Heart left ventricle (tissue), 16 donors: ENCODE data around the gene UBE4B. TPM values are rescaled to one million over a fixed set of nuclear protein-coding genes. Genes with fewer than 3 reads are reported as not detected.

Source experiments
- ATAC-seq, 4 donors: fragments of 200-7000 bp; cut with Tn5 transposase; one replicate each; pipeline ENCODE4 v1.9.1; 2020 to 2022; ENCODE audit warnings: moderate library complexity in 4 of 4, mild to moderate bottlenecking in 3 of 4, moderate number of reproducible peaks in 1 of 4
- DNase-seq, 5 donors: peaks; one replicate each; pipeline ENCODE4 v3.0.0-alpha.2; 2020
- H3K27ac ChIP-seq, 12 donors: fragments of 200-600 bp; sonication (generic) in 4 of 12; one replicate each; pipeline versions ENCODE4 v1.5.0 to v1.8.0; 2016 to 2022; ENCODE audit warnings: mild to moderate bottlenecking in 2 of 12
- H3K27me3 ChIP-seq, 9 donors: fragments of 200-600 bp; sonication (generic) in 2 of 9; one replicate each; pipeline versions ENCODE4 v1.5.1 to v1.8.0; 2016 to 2022; ENCODE audit warnings: mild to moderate bottlenecking in 3 of 9
- H3K36me3 ChIP-seq, 9 donors: fragments of 200-600 bp; sonication (generic) in 2 of 9; one replicate each; pipeline versions ENCODE4 v1.5.0 to v1.8.0; 2018 to 2022; ENCODE audit warnings: mild to moderate bottlenecking in 2 of 9
- H3K4me1 ChIP-seq, 12 donors: fragments of 200-600 bp; sonication (generic) in 4 of 12; one replicate each; pipeline versions ENCODE4 v1.5.0 to v1.8.0; 2016 to 2022; ENCODE audit warnings: mild to moderate bottlenecking in 3 of 12
- H3K4me3 ChIP-seq, 12 donors: fragments of 200-600 bp; sonication (generic) in 4 of 12; one replicate each; pipeline versions ENCODE4 v1.5.0 to v1.8.0; 2017 to 2022; ENCODE audit warnings: mild to moderate bottlenecking in 9 of 12, moderate library complexity in 4 of 12
- H3K9me3 ChIP-seq, 12 donors: fragments of 200-600 bp; sonication (generic) in 4 of 12; one replicate each; pipeline versions ENCODE4 v1.5.0 to v1.8.0; 2016 to 2022; ENCODE audit warnings: mild to moderate bottlenecking in 1 of 12
- POLR2A ChIP-seq, 2 donors: fragments of 450-650 bp; IDR thresholded peaks; one replicate each; pipeline ENCODE4 v1.6.1; 2017; ENCODE audit warnings: antibody characterized with exemption in 2 of 2, mild to moderate bottlenecking in 2 of 2, moderate library complexity in 2 of 2
- WGBS, 4 donors: extraction: QIAGEN DNeasy Blood & Tissue Kit in 2 of 4; methylation state at CpG; one replicate each; pipeline versions ENCODE4 v1.1.5 to v1.1.7; 2013 to 2018; 5-methylcytosine and 5-hydroxymethylcytosine counted together
- intact Hi-C, 10 donors: fragments of 100-400 bp; cut with DNase I; formaldehyde crosslinking; loops; one replicate each; pipeline versions ENCODE4 v1.11.1 to v1.14.2; 2022
- polyA plus RNA-seq, 2 donors: library from polyadenylated mRNA; stranded (reverse); fragments of 200-250 nt; gene quantifications; one replicate each; pipeline ENCODE4 v1.2.3, GENCODE V29; 2013
- total RNA-seq, 9 donors: library from RNA; depleted of rRNA in 2 of 9; stranded (reverse); fragments of >200 nt in 2 of 9; fragmentation: NEBNext Ultra II Directional in 3 of 9; extraction: Animal tissue kit (Norgen Biotek cat#: 25700) in 3 of 9; gene quantifications; one replicate each; pipeline versions ENCODE4 v1.1.0 to v1.2.4, GENCODE V29; 2016 to 2023
- TF ChIP-seq, protein P1 (sequence below), 12 donors: fragments of 200-600 bp; sonication (generic) in 4 of 12; IDR thresholded peaks; one replicate each; pipeline versions ENCODE4 v1.5.0 to v1.8.0; 2018 to 2022; ENCODE audit warnings: antibody characterized with exemption in 12 of 12, mild to moderate bottlenecking in 5 of 12
- donor health status: ischemic (EF 13 %, LVEDD 7.1; RV severe dilation, severe dysfunction).
- donor health status: healthy with polysubstance abuse.
- donor health status: DM: no; HTN: yes; CAD: no.
- donor health status: DM: no; HTN: no; CAD: no.
- donor health status: ischemic (EF 25% LVEDD 6.9; RV normal size, moderate dysfunction).
- donor health status: ischemic (EF 25% LVEDD 5.7; RV mildly dilated, moderate dysfunction).
- donor health status: healthy.
- donor health status: DM: yes; HTN: yes; CAD: no.
- donor health status: ischemic (EF 35%, LVEDD 5.7; RV mildly dilated, moderate dysfunction).
- donor health status: nonischemic (EF 11% LVEDD 7.7; RV severe dilation, severe dysfunction).
- donor health status: DM: yes; HTN: yes; CAD: no.
- donor health status: PGD.
- donor health status: ischemic (EF 29% LVEDD 5.4; RV normal size, mild dysfunction).
- donor health status: nonischemic (EF 23%, LVEDD 6.1; RV moderate dilation, normal function).

The UBE4B gene
- total and polyA plus RNA-seq, 11 donors: 18.5 to 132 (median 67.3) TPM

GRCh38 chr1:10087210-10087609 is 54.5 kb downstream of the UBE4B start:
- H3K4me3 ChIP-seq: no peak overlapping the region
- no peak for ATAC-seq

GRCh38 chr1:10101929-10102328 is 69.2 kb downstream of the UBE4B start:
- ATAC-seq: no peak
- no peak overlapping the region for H3K4me3 ChIP-seq
- H3K4me1 ChIP-seq: peaks cover 0 to 12% (median 0%) of the 10 kb centered on the region in 12 donors
- no peaks in the 10 kb centered on the region for H3K27me3 ChIP-seq
- intact Hi-C loops: loop anchor here in 1 of 10 donors (10.0 kb wide), 1 partner anchor 47 kb away; no protein-coding TSS in a partner anchor
- peaks cover 0 to 97% (median 82%) of the 10 kb centered on the region in 9 donors for H3K36me3 ChIP-seq
- H3K27ac ChIP-seq: no peak overlapping the region
- DNase-seq: no peak
- TF ChIP-seq, protein P1, sequence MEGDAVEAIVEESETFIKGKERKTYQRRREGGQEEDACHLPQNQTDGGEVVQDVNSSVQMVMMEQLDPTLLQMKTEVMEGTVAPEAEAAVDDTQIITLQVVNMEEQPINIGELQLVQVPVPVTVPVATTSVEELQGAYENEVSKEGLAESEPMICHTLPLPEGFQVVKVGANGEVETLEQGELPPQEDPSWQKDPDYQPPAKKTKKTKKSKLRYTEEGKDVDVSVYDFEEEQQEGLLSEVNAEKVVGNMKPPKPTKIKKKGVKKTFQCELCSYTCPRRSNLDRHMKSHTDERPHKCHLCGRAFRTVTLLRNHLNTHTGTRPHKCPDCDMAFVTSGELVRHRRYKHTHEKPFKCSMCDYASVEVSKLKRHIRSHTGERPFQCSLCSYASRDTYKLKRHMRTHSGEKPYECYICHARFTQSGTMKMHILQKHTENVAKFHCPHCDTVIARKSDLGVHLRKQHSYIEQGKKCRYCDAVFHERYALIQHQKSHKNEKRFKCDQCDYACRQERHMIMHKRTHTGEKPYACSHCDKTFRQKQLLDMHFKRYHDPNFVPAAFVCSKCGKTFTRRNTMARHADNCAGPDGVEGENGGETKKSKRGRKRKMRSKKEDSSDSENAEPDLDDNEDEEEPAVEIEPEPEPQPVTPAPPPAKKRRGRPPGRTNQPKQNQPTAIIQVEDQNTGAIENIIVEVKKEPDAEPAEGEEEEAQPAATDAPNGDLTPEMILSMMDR (IDR thresholded peaks at IDR 0.05): no peak
- no peak for TF ChIP-seq POLR2A (IDR thresholded peaks at IDR 0.05)
- H3K9me3 ChIP-seq: no peaks in the 10 kb centered on the region

More at GRCh38 chr1:10087210-10087609, 54.5 kb downstream of the UBE4B start:
- Histone ChIP-seq H3K4me1 (peaks cover 0 to 22% (median 3%) of the 10 kb centered on the region in 12 donors), H3K27ac (no peak overlapping the region), H3K9me3 (peaks cover 0 to 4% (median 0%) of the 10 kb centered on the region in 12 donors), H3K27me3 (no peaks in the 10 kb centered on the region), H3K36me3 (peaks cover 0 to 14% (median 0%) of the 10 kb centered on the region in 9 donors)
- DNase-seq: no peak
- TF ChIP-seq POLR2A (IDR thresholded peaks at IDR 0.05): no peak
- TF ChIP-seq, protein P1 (IDR thresholded peaks at IDR 0.05): no peak
- intact Hi-C loops: no loop called here

- Histone ChIP-seq H3K4me3 (no peak overlapping the region), H3K36me3 (peaks cover 0 to 95% (median 74%) of the 10 kb centered on the region in 9 donors), H3K27me3 (no peaks in the 10 kb centered on the region), H3K9me3 (no peaks in the 10 kb centered on the region), H3K27ac (no peak overlapping the region), H3K4me1 (peaks cover 0 to 22% (median 5%) of the 10 kb centered on the region in 12 donors)
- ATAC-seq: no peak
- 94 to 95% (median 95%) methylated on average over 5 of the region's 5 CpGs for WGBS, 4 donors
- intact Hi-C loops: loop anchor here in 1 of 10 donors (10.0 kb wide), 1 partner anchor 48 kb away; no protein-coding TSS in a partner anchor
- TF ChIP-seq, protein P1 (IDR thresholded peaks at IDR 0.05): no peak
- no peak for TF ChIP-seq POLR2A (IDR thresholded peaks at IDR 0.05)
- no peak for DNase-seq
Measured at GRCh38 chr1:10103193-10103592, 70.4 kb downstream of the UBE4B start.

DNA sequence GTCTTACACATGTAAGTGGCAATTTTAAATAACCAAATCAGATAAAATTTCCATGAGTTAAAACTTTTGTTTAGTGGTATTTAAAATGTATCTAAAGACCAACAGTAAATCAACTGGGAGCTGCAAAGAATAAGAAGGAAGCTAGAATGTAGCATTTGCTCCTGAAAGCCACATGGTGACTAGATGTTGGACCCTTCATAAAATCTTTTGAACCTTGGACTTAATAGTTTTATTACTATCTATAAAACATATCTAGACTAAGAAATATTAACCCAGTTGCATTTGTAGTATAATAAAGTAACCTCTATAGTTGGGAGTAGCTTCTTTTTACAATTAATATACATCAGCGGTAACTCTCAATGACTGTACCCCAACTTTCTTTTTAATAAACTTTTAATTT is 72.1 kb downstream of the UBE4B start:
- Histone ChIP-seq H3K4me3 (no peak overlapping the region), H3K9me3 (no peaks in the 10 kb centered on the region), H3K27me3 (no peaks in the 10 kb centered on the region), H3K4me1 (peaks cover 0 to 33% (median 10%) of the 10 kb centered on the region in 12 donors), H3K36me3 (peaks cover 0 to 94% (median 76%) of the 10 kb centered on the region in 9 donors), H3K27ac (peak overlapping the region in 9 of 12 donors; percentile 18 to 86 (median 49))
- WGBS, 4 donors: 95 to 100% (median 99%) methylated on average over 1 of the region's 1 CpG
- ATAC-seq (no peak), DNase-seq (no peak)
- intact Hi-C loops: loop anchor here in 2 of 10 donors (5.0 to 10.0 kb wide), 3 partner anchors 38 to 73 kb away; partner anchors contain the start of gene UBE4B (in 1 of the 2)
- no peak for TF ChIP-seq POLR2A (IDR thresholded peaks at IDR 0.05)
- TF ChIP-seq, protein P1 (IDR thresholded peaks at IDR 0.05): no peak
